ENCODE results near the gene SRSF12.

GRCh38 chr6:89080281-89081128 lies 37.4 kb downstream of the SRSF12 start, which contains the start of gene PNRC1:
- TF ChIP-seq CTCF (IDR thresholded peaks at IDR 0.05) (no peak), POLR2A (IDR thresholded peaks at IDR 0.05) (peak; percentile 100)
